ENCODE results near the gene GRID2.

GRID2 gene

DNA sequence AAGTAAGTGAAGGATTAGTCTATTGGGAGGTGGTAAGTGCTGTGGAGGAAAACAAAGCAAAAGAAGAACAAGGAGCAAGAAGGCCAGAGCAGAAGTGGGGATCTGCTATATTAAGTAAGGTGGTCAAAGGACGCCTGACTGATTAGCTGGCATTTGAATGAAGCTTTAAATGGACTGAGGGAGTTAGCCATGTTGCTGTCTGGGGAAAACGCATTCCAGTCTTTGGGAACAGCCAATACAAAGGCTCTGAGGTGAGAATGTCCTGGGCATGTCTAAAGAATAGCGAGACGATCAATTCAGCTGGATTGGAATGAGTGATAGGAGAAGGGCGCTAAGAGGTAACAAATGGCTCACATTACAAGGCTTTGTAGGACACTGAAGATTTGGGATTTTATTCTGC lies 1476.3 kb downstream of the GRID2 start:
- no peak for DNase-seq (ENCODE audit: extremely low read depth, low read depth)
- H3K4me3 ChIP-seq (replicated peaks; ENCODE audit: low read depth, low read length) = no peak overlapping the region
- TF ChIP-seq, protein P1, sequence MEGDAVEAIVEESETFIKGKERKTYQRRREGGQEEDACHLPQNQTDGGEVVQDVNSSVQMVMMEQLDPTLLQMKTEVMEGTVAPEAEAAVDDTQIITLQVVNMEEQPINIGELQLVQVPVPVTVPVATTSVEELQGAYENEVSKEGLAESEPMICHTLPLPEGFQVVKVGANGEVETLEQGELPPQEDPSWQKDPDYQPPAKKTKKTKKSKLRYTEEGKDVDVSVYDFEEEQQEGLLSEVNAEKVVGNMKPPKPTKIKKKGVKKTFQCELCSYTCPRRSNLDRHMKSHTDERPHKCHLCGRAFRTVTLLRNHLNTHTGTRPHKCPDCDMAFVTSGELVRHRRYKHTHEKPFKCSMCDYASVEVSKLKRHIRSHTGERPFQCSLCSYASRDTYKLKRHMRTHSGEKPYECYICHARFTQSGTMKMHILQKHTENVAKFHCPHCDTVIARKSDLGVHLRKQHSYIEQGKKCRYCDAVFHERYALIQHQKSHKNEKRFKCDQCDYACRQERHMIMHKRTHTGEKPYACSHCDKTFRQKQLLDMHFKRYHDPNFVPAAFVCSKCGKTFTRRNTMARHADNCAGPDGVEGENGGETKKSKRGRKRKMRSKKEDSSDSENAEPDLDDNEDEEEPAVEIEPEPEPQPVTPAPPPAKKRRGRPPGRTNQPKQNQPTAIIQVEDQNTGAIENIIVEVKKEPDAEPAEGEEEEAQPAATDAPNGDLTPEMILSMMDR (IDR thresholded peaks at IDR 0.05; ENCODE audit: low read depth, low read length, missing control alignments) = no peak

DNA sequence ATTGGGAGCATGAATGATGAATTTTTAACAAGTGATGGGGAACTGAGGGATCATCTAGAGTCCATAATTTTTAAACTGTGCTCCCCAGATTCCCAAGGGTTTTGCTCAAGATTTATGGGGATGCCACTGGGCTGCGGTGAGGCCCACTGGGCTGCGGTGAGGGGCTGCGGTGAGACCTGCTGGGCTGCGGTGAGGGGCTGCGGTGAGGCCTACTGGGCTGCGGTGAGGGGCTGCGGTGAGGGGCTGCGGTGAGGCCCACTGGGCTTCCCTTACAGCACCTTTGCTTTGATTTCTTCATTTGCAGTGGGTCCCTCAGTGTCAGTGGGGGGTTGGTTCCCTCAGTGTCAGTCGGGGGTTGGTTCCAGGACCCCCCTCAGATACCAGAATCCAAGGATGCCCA lies 1477.4 kb downstream of the GRID2 start:
- DNase-seq (ENCODE audit: extremely low read depth, low read depth) = no peak
- TF ChIP-seq, protein P1 (IDR thresholded peaks at IDR 0.05; ENCODE audit: low read depth, low read length, missing control alignments) = no peak
- no peak overlapping the region for H3K4me3 ChIP-seq (replicated peaks; ENCODE audit: low read depth, low read length)

DNA sequence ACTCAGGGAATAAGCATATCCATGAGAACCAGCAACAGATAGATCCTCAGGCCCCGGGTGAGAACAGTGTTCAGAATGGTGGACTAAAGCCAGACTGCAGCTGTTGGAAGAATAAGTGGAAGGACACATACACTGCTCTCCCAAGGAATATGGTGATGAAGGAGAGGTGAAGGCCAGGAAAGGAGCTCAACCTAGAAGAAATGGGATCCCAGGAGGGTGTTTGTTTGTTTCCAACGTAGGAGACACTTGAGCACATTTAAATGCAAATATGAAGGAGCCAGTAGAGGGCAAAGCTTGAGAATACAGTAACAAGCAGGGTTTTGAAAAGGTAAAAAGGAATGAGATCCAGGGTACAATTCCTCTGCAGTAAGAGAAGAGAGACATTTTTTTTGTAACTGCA lies 1482.4 kb downstream of the GRID2 start:
- DNase-seq (ENCODE audit: extremely low read depth, low read depth) = no peak
- TF ChIP-seq, protein P1 (IDR thresholded peaks at IDR 0.05; ENCODE audit: low read depth, low read length, missing control alignments) = no peak
- H3K4me3 ChIP-seq (replicated peaks; ENCODE audit: low read depth, low read length) = no peak overlapping the region

DNA sequence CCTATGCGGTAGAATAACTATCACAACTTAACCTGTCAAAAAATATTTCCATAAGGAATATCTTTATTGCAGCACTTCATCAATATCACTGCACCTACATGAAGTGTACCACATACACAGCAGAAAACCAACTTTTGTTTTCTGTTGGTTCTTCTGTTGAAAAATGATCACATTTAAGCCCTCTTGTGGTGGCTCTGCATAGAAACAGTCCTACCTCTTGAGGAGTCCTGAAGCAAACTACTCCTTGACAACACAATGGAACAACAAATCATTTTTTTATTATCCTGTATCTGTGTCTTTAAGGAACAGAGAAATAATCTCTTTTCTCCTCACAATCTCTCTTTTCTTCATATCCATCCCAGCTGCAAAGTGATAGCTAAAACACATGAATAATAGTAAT lies 1484.9 kb downstream of the GRID2 start:
- H3K4me3 ChIP-seq (replicated peaks; ENCODE audit: low read depth, low read length) = no peak overlapping the region
- TF ChIP-seq, protein P1 (IDR thresholded peaks at IDR 0.05; ENCODE audit: low read depth, low read length, missing control alignments) = peak; percentile 36
- DNase-seq (ENCODE audit: extremely low read depth, low read depth) = peak; percentile 6

DNA sequence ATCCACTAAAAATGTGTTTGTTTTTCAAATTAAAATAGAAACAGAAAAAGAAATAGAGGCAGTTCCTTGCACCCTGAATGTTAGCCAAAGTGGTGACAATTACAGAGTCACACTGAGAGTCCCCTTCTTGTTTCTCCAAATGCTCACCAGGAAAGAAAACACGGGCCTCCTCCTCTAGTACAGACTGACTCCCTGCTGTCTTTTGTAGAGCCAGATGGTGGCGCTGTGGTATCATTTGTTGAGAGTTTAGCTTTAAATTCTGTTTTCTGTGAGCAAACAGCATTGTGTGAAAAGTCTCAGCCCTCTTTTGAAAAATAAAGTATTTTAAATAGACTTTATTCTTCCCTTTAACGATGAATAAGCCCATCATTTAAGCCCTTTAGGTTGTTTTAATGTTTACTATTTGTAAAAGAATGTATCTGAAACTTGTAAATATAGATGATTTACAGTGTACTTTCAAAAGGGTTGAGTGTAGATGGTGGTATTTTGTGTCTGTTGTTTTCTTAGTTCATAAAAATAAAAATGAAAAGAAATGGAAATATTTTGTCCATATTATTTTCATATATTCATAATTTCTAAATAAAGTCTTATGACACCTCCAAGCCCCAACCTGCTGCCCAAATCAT lies 1487.9 kb downstream of the GRID2 start:
- DNase-seq (ENCODE audit: extremely low read depth, low read depth) = peak; percentile 19
- no peak overlapping the region for H3K4me3 ChIP-seq (replicated peaks; ENCODE audit: low read depth, low read length)
- TF ChIP-seq, protein P1 (IDR thresholded peaks at IDR 0.05; ENCODE audit: low read depth, low read length, missing control alignments) = peak; percentile 72

DNA sequence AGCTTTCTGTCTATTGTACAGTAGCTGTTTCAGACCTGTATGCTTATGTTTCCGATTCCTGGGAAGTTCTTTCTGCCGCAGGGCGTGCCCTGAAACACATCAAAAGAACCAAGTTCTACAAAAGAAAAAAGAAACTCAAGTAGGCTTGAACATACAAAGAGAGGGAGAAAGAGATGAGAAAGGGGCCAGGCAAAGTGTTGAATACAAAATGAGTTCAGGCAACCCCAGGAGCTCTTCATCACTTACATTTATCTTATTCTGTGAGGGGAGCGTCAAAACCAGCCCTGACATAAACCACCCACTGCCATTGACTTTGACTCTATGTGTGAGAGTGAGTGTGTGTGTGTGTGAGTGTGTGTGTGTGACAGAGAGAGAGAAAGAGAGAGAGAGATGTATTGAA lies 1498.3 kb downstream of the GRID2 start:
- TF ChIP-seq, protein P1 (IDR thresholded peaks at IDR 0.05; ENCODE audit: low read depth, low read length, missing control alignments) = no peak
- no peak overlapping the region for H3K4me3 ChIP-seq (replicated peaks; ENCODE audit: low read depth, low read length)
- no peak for DNase-seq (ENCODE audit: extremely low read depth, low read depth)

DNA sequence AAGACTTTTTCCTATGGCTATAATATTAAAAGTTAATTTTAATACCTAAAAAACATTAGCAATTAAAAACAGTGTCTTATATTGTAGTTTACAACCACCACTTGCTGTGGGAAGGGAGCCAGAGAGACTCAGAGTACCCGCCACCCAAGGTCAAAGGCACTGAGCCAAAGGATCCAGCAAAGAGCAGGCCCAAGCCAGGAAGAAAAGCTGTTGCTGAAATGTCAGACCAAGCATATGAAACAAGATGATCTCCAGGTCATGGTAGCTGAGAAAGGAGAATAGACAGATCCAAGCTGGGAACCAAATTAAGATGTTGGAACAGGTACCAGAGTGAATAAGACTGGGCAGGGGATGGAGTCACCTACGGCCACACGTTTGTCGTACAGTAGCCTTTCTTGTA lies 1506.0 kb downstream of the GRID2 start:
- TF ChIP-seq, protein P1 (IDR thresholded peaks at IDR 0.05; ENCODE audit: low read depth, low read length, missing control alignments) = no peak
- H3K4me3 ChIP-seq (replicated peaks; ENCODE audit: low read depth, low read length) = no peak overlapping the region
- no peak for DNase-seq (ENCODE audit: extremely low read depth, low read depth)
